Type B pancreatic cell (in vitro differentiated cells): ENCODE measurements around the gene ZPR1. TPM values are rescaled to one million over a fixed set of nuclear protein-coding genes. Genes with fewer than 3 reads are reported as not detected.
A peak's percentile ranks its signal among the peaks of the same experiment; 100 is the strongest.
"Not testable (repeated sequence)": the region's sequence is repeated elsewhere in the genome, so short reads cannot be mapped to it uniquely, and the experiment has no call there.

Experiments used
- DNase-seq: peaks from one replicate; pipeline ENCODE4 v3.0.0; 2021; ENCODE audit warnings: mixed read lengths; ENCODE audit not compliant: unreplicated experiment; ENCODE audit errors: extremely low spot score
- H3K27ac Mint-ChIP-seq: 2 replicates; pipeline ENCODE4 v1.8.0; 2021; ENCODE audit warnings: mild to moderate bottlenecking, mixed read lengths
- H3K27me3 Mint-ChIP-seq: 2 replicates; pipeline ENCODE4 v1.8.0; 2021; ENCODE audit warnings: mixed read lengths
- H3K36me3 Mint-ChIP-seq: 2 replicates; pipeline ENCODE4 v1.8.0; 2021; ENCODE audit warnings: mixed read lengths
- H3K4me1 Mint-ChIP-seq: one replicate; pipeline ENCODE4 v1.8.0; 2021; ENCODE audit warnings: mixed read lengths; ENCODE audit not compliant: unreplicated experiment
- H3K4me3 Mint-ChIP-seq: 2 replicates; pipeline ENCODE4 v1.8.0; 2021; ENCODE audit warnings: mild to moderate bottlenecking, mixed read lengths
- H3K9me3 Mint-ChIP-seq: 2 replicates; pipeline ENCODE4 v1.8.0; 2021; ENCODE audit warnings: mixed read lengths
- CTCF ChIP-seq: fragments of 200-600 bp; sonication (generic); conservative IDR thresholded peaks from 2 replicates; pipeline ENCODE4 v1.5.0; 2021; ENCODE audit warnings: antibody characterized with exemption, mild to moderate bottlenecking
- total RNA-seq: library from RNA; stranded (reverse); gene quantifications from 2 replicates; pipeline ENCODE4 v1.2.1, GENCODE V29; 2021; ENCODE audit warnings: low replicate concordance

The ZPR1 gene
- total RNA-seq, 1 donor from 2014 or later, result 41.2 TPM

GRCh38 chr11:116808262-116809175 is 20.7 kb upstream of the ZPR1 start:
- H3K27me3 Mint-ChIP-seq, result no peaks in the 10 kb centered on the region
- no peak overlapping the region for H3K4me3 Mint-ChIP-seq

GRCh38 chr11:116807601-116808261 is 19.9 kb upstream of the ZPR1 start:
- Mint-ChIP-seq H3K4me1 (no peaks in the 10 kb centered on the region), H3K4me3 (no peak overlapping the region), H3K27ac (peak overlapping the region; percentile 80), H3K27me3 (peaks cover 2% of the 10 kb centered on the region), H3K36me3 (no peaks in the 10 kb centered on the region), H3K9me3 (peaks cover 4% of the 10 kb centered on the region)
- no peak for TF ChIP-seq CTCF
- DNase-seq, result no peak

More at GRCh38 chr11:116808262-116809175, 20.7 kb upstream of the ZPR1 start:
- no peaks in the 10 kb centered on the region for H3K36me3 Mint-ChIP-seq
- H3K9me3 Mint-ChIP-seq, result peaks cover 4% of the 10 kb centered on the region
- no peak for DNase-seq
- H3K27ac Mint-ChIP-seq, result peak overlapping the region; percentile 80
- TF ChIP-seq CTCF, result no peak
- no peaks in the 10 kb centered on the region for H3K4me1 Mint-ChIP-seq

DNA sequence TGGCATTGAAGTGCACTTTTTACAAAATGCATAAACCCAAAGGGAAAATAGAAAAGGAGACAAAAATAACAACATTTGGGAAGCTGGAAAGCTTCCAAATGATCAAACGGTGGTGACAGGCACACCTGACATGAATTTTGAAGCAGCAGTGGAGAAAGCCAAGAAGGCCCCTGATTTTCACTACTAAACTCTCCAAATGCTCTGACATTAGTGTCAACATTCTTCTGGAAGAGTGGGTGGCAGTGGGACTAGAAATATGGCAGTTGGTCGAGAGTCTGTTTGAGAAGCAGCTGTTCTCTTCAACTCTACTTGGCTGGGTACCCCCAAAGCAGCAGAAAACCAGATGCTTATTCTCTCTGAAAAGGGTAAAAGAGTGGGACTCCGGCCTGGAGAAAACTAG is 16.2 kb upstream of the ZPR1 start:
- H3K4me3 Mint-ChIP-seq, result no peak overlapping the region
- no peaks in the 10 kb centered on the region for H3K36me3 Mint-ChIP-seq
- peaks cover 2% of the 10 kb centered on the region for H3K9me3 Mint-ChIP-seq
- peaks cover 7% of the 10 kb centered on the region for H3K27me3 Mint-ChIP-seq
- no peak for TF ChIP-seq CTCF
- no peak overlapping the region for H3K27ac Mint-ChIP-seq
- H3K4me1 Mint-ChIP-seq, result no peaks in the 10 kb centered on the region
- DNase-seq, result no peak

DNA sequence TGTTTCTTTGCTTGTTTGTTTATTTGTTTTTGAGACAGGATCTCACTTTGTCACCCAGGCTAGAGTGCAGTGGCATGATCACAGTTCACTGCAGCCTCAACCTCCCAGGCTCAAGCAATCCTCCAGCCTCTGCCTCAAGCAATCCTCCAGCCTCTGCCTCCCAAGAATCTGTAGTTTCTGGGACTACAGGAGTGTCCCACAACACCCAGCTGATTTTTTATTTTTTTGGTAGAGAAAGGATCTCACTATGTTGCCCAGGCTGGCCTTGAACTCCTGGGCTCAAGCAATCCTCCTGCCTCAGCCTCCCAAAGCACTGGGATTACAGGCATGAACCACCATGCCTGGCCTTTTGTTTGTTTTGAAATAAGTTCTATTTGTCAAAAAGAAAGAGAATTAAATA is 13.8 kb upstream of the ZPR1 start:
- H3K9me3 Mint-ChIP-seq, H3K27ac Mint-ChIP-seq, H3K4me3 Mint-ChIP-seq, H3K36me3 Mint-ChIP-seq, H3K4me1 Mint-ChIP-seq, H3K27me3 Mint-ChIP-seq, DNase-seq: not testable (repeated sequence)

GRCh38 chr11:116800610-116801009 is 12.8 kb upstream of the ZPR1 start:
- TF ChIP-seq CTCF, result no peak
- Mint-ChIP-seq H3K4me1 (no peaks in the 10 kb centered on the region), H3K36me3 (no peaks in the 10 kb centered on the region), H3K27me3 (peaks cover 7% of the 10 kb centered on the region), H3K27ac (no peak overlapping the region), H3K4me3 (no peak overlapping the region), H3K9me3 (no peaks in the 10 kb centered on the region)
- no peak for DNase-seq

- H3K4me1 Mint-ChIP-seq, result no peaks in the 10 kb centered on the region
- TF ChIP-seq CTCF, result no peak
- H3K9me3 Mint-ChIP-seq, result no peaks in the 10 kb centered on the region
- H3K36me3 Mint-ChIP-seq, result no peaks in the 10 kb centered on the region
- H3K27ac Mint-ChIP-seq, result no peak overlapping the region
- H3K4me3 Mint-ChIP-seq, result no peak overlapping the region
- no peak for DNase-seq
- H3K27me3 Mint-ChIP-seq, result peaks cover 7% of the 10 kb centered on the region
These were observed 10.5 kb upstream of the ZPR1 start for GRCh38 chr11:116798368-116798767.
